HEK293T (cell line): ENCODE measurements around the gene KCNMB4.

Experiments used
- BHLHE40 ChIP-seq: fragments of 450-650 bp; IDR thresholded peaks from 2 replicates; pipeline ENCODE4 v1.6.1; 2016; ENCODE audit warnings: mild to moderate bottlenecking, moderate library complexity, borderline replicate concordance
- ELF4 ChIP-seq: fragments of 450-650 bp; IDR thresholded peaks from 2 replicates; pipeline ENCODE4 v1.6.1; 2017; ENCODE audit warnings: antibody characterized with exemption
- FOXK2 ChIP-seq: fragments of 450-650 bp; IDR thresholded peaks from 2 replicates; pipeline ENCODE4 v1.6.1; 2016; ENCODE audit warnings: mild to moderate bottlenecking
- FOXM1 ChIP-seq: fragments of 450-650 bp; IDR thresholded peaks from 2 replicates; pipeline ENCODE4 v1.6.1; 2017; ENCODE audit warnings: mild to moderate bottlenecking, borderline replicate concordance
- HDGF ChIP-seq: fragments of 450-650 bp; IDR thresholded peaks from 2 replicates; pipeline ENCODE4 v1.6.1; 2017; ENCODE audit warnings: antibody characterized with exemption, borderline replicate concordance
- LEF1 ChIP-seq: fragments of 450-650 bp; IDR thresholded peaks from 2 replicates; pipeline ENCODE4 v1.6.1; 2017; ENCODE audit warnings: mild to moderate bottlenecking, borderline replicate concordance
- SP1 ChIP-seq: fragments of 450-650 bp; IDR thresholded peaks from 2 replicates; pipeline ENCODE4 v1.6.1; 2017
- TARDBP ChIP-seq: fragments of 450-650 bp; IDR thresholded peaks from 2 replicates; pipeline ENCODE4 v1.6.1; 2016
- ZNF384 ChIP-seq: fragments of 450-650 bp; IDR thresholded peaks from 2 replicates; pipeline ENCODE4 v1.6.1; 2016

GRCh38 chr12:70418101-70418500 lies 52.0 kb downstream of the KCNMB4 start:
- TF ChIP-seq LEF1 (no peak), ELF4 (no peak), FOXM1 (no peak), HDGF (no peak), FOXK2 (no peak), BHLHE40 (no peak), ZNF384 (no peak), SP1 (no peak), TARDBP (no peak)
